AG04450 (cell line): ENCODE measurements around the gene UBE2R2. TPM values are rescaled to one million over a fixed set of nuclear protein-coding genes. Genes with fewer than 3 reads are reported as not detected.

Experiments used
- CTCF ChIA-PET: fragments of 300-600, 350-600 bp; formaldehyde crosslinking; extraction: SDS; loops from one replicate; lab custom pipeline; 2022; ENCODE audit warnings: antibody characterized with exemption, inconsistent platforms; lab: Charles Lee
- POLR2A ChIA-PET: fragments of 350-600 bp; formaldehyde crosslinking; extraction: SDS; loops from one replicate; lab custom pipeline; 2021; ENCODE audit warnings: antibody characterized with exemption, inconsistent platforms; lab: Yijun Ruan, JAX
- DNase-seq: peaks from one replicate; pipeline ENCODE4 v3.0.0-alpha.2; 2011; ENCODE audit warnings: low read depth, low spot score
- H3K27ac ChIP-seq: one replicate; pipeline ENCODE4 v1.5.1; 2012; ENCODE audit warnings: low read depth, low read length, control low read depth
- H3K27me3 ChIP-seq: one replicate; pipeline ENCODE4 v1.6.0; 2012; ENCODE audit warnings: low read length; ENCODE audit not compliant: control insufficient read depth, insufficient read depth
- H3K4me3 ChIP-seq: 2 replicates; pipeline ENCODE4 v1.5.1; 2011; ENCODE audit warnings: mild to moderate bottlenecking, low read depth, low read length, control low read depth
- H3K9me3 ChIP-seq: 2 replicates; pipeline ENCODE4 v1.5.1; 2012; ENCODE audit warnings: low read length; ENCODE audit not compliant: control insufficient read depth, insufficient read depth
- CTCF ChIP-seq: IDR thresholded peaks from 2 replicates; pipeline ENCODE4 v1.5.1; 2011; ENCODE audit warnings: low read depth, low read length, control low read depth, inconsistent platforms
- polyA plus RNA-seq: library from polyadenylated mRNA; depleted of rRNA; stranded (reverse); fragments of >200 nt; gene quantifications from 2 replicates; pipeline ENCODE4 v1.2.3, GENCODE V29; 2011

The UBE2R2 gene
- polyA plus RNA-seq, 1 experiment, result 42.2 TPM

GRCh38 chr9:33903157-33903780 is 86.3 kb downstream of the UBE2R2 start:
- H3K4me3 ChIP-seq, result no peak overlapping the region
- ChIA-PET POLR2A (interaction anchor here (0.6 kb wide), 1 partner anchor 55 kb away, joined by 5 read pairs; no protein-coding TSS in a partner anchor), CTCF (interaction anchor here (0.7 kb wide), 1 partner anchor 89 kb away, joined by 3 read pairs; no protein-coding TSS in a partner anchor)
- no peak for DNase-seq
- H3K27ac ChIP-seq, result no peak overlapping the region
- no peak for TF ChIP-seq CTCF
- no peaks in the 10 kb centered on the region for H3K27me3 ChIP-seq
- no peaks in the 10 kb centered on the region for H3K9me3 ChIP-seq

DNA sequence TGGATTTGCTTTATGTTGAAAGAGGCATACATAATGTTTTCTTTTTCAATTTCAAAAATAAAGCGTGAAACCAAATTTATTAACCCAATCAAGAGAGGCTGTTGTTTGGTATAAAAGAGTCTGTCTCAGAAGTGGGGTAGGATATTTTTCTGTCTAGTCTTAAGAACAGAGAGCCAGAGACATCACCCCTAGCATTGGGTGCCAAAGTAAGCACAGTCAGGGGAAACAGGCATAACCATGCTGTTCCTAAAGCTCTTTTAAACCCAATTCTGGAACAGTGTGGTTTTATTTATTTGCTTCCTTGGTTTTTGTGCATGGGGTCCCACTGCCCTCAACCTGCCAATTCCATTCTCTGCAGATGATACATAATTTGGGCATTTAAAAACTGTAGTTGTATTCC is 88.2 kb downstream of the UBE2R2 start:
- no peaks in the 10 kb centered on the region for H3K27me3 ChIP-seq
- no peaks in the 10 kb centered on the region for H3K9me3 ChIP-seq
- DNase-seq, result no peak
- TF ChIP-seq CTCF, result no peak
- ChIA-PET CTCF (interaction anchor here (1.4 kb wide), 1 partner anchor 10 kb away, joined by 3 read pairs; no protein-coding TSS in a partner anchor), POLR2A (no interaction called here)
- H3K27ac ChIP-seq, result no peak overlapping the region
- H3K4me3 ChIP-seq, result no peak overlapping the region

DNA sequence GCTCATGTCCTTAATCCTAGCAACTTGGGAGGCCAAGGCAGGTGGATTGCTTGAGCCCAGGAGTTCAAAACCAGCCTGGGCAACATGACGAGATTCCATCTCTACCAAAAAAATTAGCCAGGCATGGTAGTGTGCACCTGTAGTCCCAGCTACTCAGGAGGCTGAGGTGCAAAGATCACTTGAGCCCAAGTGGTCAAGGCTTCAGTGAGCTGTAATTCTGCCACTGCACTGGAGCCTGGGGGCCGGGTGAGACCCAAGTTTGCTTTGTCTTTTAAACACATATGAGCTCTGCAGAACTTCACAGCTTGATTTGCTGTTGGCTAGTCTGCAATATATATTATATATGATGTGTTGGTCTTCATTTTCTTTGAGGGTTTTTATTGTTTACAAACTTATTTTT is 89.8 kb downstream of the UBE2R2 start:
- no peak for TF ChIP-seq CTCF
- Histone ChIP-seq H3K9me3 (no peaks in the 10 kb centered on the region), H3K27me3 (no peaks in the 10 kb centered on the region), H3K4me3 (no peak overlapping the region), H3K27ac (no peak overlapping the region)
- ChIA-PET CTCF (interaction anchor here (1.2 to 1.3 kb wide), 2 partner anchors 167 to 169 kb away, joined by 3 to 7 read pairs; no protein-coding TSS in a partner anchor), POLR2A (no interaction called here)
- no peak for DNase-seq

- ChIA-PET CTCF (interaction anchor here (0.8 to 1.3 kb wide), 3 partner anchors 48 to 170 kb away, joined by 3 to 7 read pairs (median 3); no protein-coding TSS in a partner anchor), POLR2A (no interaction called here)
- H3K4me3 ChIP-seq, result no peak overlapping the region
- no peak for DNase-seq
- no peaks in the 10 kb centered on the region for H3K9me3 ChIP-seq
- no peaks in the 10 kb centered on the region for H3K27me3 ChIP-seq
- no peak overlapping the region for H3K27ac ChIP-seq
- no peak for TF ChIP-seq CTCF
Measured at GRCh38 chr9:33907347-33907746, 90.4 kb downstream of the UBE2R2 start.

DNA sequence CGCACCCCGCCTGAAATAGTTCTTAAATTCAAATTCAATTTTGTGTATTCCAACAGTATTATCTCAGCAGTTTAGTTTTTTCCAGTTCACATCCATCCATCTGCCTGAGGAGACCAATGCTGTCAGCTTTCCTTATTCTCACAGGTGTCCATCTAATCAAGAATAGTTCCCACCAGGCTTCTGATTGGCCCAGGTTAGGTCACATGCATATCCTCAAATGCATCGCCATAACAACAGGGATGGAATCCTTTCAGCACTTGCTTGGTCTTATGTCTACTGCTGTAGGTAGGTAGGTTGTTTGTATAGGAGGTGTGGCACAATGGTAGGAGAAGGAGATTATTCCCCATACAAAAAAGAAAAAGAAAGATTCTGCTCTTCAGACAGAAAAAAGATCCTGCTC is 91.2 kb downstream of the UBE2R2 start:
- H3K27ac ChIP-seq, result no peak overlapping the region
- ChIA-PET CTCF (interaction anchor here (0.8 kb wide), 1 partner anchor 49 kb away, joined by 3 read pairs; no protein-coding TSS in a partner anchor), POLR2A (no interaction called here)
- no peak for TF ChIP-seq CTCF
- no peaks in the 10 kb centered on the region for H3K9me3 ChIP-seq
- no peak for DNase-seq
- H3K4me3 ChIP-seq, result no peak overlapping the region
- no peaks in the 10 kb centered on the region for H3K27me3 ChIP-seq
